Measurements from ENCODE around the gene MYH16. TPM values are rescaled to one million over a fixed set of nuclear protein-coding genes. Genes with fewer than 3 reads are reported as not detected.

Gene MYH16
- total and polyA plus RNA-seq, 2 experiments from 2014 or later = not detected

GRCh38 chr7:99296471-99296870, 23.8 kb downstream of the MYH16 start:
- no peaks in the 10 kb centered on the region for H3K36me3 Mint-ChIP-seq (ENCODE audit: low read depth)

More at GRCh38 chr7:99296471-99296870, 23.8 kb downstream of the MYH16 start:
- ATAC-seq = peak; percentile 70; the same call in 2 of the 3 replicates
- no peak for TF ChIP-seq ZNF331 (CRISPR knock-in tag; IDR thresholded peaks at IDR 0.05; ENCODE audit: low read depth)
- TF ChIP-seq POLR2AphosphoS5 (IDR thresholded peaks at IDR 0.05; ENCODE audit: low read depth) = no peak
- TF ChIP-seq, protein P1, sequence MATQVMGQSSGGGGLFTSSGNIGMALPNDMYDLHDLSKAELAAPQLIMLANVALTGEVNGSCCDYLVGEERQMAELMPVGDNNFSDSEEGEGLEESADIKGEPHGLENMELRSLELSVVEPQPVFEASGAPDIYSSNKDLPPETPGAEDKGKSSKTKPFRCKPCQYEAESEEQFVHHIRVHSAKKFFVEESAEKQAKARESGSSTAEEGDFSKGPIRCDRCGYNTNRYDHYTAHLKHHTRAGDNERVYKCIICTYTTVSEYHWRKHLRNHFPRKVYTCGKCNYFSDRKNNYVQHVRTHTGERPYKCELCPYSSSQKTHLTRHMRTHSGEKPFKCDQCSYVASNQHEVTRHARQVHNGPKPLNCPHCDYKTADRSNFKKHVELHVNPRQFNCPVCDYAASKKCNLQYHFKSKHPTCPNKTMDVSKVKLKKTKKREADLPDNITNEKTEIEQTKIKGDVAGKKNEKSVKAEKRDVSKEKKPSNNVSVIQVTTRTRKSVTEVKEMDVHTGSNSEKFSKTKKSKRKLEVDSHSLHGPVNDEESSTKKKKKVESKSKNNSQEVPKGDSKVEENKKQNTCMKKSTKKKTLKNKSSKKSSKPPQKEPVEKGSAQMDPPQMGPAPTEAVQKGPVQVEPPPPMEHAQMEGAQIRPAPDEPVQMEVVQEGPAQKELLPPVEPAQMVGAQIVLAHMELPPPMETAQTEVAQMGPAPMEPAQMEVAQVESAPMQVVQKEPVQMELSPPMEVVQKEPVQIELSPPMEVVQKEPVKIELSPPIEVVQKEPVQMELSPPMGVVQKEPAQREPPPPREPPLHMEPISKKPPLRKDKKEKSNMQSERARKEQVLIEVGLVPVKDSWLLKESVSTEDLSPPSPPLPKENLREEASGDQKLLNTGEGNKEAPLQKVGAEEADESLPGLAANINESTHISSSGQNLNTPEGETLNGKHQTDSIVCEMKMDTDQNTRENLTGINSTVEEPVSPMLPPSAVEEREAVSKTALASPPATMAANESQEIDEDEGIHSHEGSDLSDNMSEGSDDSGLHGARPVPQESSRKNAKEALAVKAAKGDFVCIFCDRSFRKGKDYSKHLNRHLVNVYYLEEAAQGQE (IDR thresholded peaks at IDR 0.05; ENCODE audit: unreplicated experiment) = no peak
- no peak for TF ChIP-seq ZNF114 (CRISPR knock-in tag; IDR thresholded peaks at IDR 0.05)
- TF ChIP-seq, protein P2, sequence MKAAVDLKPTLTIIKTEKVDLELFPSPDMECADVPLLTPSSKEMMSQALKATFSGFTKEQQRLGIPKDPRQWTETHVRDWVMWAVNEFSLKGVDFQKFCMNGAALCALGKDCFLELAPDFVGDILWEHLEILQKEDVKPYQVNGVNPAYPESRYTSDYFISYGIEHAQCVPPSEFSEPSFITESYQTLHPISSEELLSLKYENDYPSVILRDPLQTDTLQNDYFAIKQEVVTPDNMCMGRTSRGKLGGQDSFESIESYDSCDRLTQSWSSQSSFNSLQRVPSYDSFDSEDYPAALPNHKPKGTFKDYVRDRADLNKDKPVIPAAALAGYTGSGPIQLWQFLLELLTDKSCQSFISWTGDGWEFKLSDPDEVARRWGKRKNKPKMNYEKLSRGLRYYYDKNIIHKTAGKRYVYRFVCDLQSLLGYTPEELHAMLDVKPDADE (IDR thresholded peaks at IDR 0.05) = no peak
- TF ChIP-seq EZH2phosphoT487 (IDR thresholded peaks at IDR 0.05; ENCODE audit: unreplicated experiment) = no peak
- peak; percentile 13 to 35; a peak in 1 of 4 replicates for TF ChIP-seq CTCF (conservative IDR thresholded peaks at IDR 0.05; ENCODE audit: low read depth in 2 of 2)
- TF ChIP-seq EZH2 (IDR thresholded peaks at IDR 0.05; ENCODE audit: low read depth, unreplicated experiment) = no peak
- TF ChIP-seq JUNB (IDR thresholded peaks at IDR 0.05; ENCODE audit: unreplicated experiment) = no peak
- Histone ChIP-seq H3K79me2 (replicated peaks; ENCODE audit: insufficient read depth) (no peaks in the 10 kb centered on the region), H3K27ac (ENCODE audit: low read depth) (no peak overlapping the region), H3F3A (replicated peaks; ENCODE audit: low read depth) (no peaks in the 10 kb centered on the region), H2AFZ (no peak overlapping the region), H3K27me3 (ENCODE audit: insufficient read depth) (no peaks in the 10 kb centered on the region), H3K4me3 (no peak overlapping the region), H4K20me1 (replicated peaks; ENCODE audit: insufficient read depth) (no peaks in the 10 kb centered on the region), H3K4me2 (no peak overlapping the region), H3K4me1 (ENCODE audit: insufficient read depth) (no peaks in the 10 kb centered on the region), H3K9me2 (ENCODE audit: insufficient read depth) (no peaks in the 10 kb centered on the region), H3K36me3 (ENCODE audit: insufficient read depth) (no peaks in the 10 kb centered on the region)
- Mint-ChIP-seq H3K27ac (no peak overlapping the region), H3K4me1 (no peaks in the 10 kb centered on the region), H3K27me3 (ENCODE audit: insufficient read depth, low read depth, poor library complexity) (peaks cover 3% of the 10 kb centered on the region), H3K9me3 (no peaks in the 10 kb centered on the region), H3K4me3 (no peak overlapping the region)
- peak; percentile 53 for DNase-seq (ENCODE audit: low spot score)
